IPS-11a (cell line): ENCODE measurements around the gene CORO2A.

ENCODE experiments used
- H3K4me3 ChIP-seq: one replicate; pipeline ENCODE4 v1.5.1; 2013; ENCODE audit warnings: low read depth, low read length, control low read depth

CORO2A gene

DNA sequence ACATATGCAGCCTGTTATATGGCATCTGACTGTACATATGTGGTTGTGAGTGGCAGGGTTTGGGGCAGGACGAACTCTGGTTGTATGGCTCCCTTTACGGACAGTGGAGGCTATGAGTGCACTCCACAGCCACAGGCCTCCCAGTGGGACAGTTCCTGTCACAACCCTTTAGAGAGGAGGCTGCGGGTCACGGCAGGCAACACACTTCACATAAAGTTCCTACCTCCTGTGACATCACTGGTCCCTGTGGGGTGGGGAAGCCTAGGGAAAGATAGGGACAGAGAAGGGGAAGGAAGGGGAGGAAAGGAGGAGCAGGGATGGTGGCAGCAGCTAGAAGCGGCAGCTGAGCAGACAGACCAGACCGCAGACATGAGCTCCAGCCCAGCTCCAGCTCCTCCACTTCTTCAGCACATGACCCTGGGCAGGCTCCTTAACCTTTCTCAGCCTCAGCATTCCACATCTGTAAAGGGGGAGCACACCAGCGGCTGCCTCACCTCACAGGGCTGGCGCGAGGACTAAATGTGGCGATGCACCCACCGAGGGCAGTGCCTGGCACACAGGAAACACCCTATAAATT lies 27.4 kb upstream of the CORO2A start:
- no peak overlapping the region for H3K4me3 ChIP-seq

- H3K4me3 ChIP-seq, result no peak overlapping the region
Measured at GRCh38 chr9:98219364-98219716, 26.9 kb upstream of the CORO2A start.

GRCh38 chr9:98218562-98219363 lies 26.3 kb upstream of the CORO2A start:
- H3K4me3 ChIP-seq, result no peak overlapping the region

DNA sequence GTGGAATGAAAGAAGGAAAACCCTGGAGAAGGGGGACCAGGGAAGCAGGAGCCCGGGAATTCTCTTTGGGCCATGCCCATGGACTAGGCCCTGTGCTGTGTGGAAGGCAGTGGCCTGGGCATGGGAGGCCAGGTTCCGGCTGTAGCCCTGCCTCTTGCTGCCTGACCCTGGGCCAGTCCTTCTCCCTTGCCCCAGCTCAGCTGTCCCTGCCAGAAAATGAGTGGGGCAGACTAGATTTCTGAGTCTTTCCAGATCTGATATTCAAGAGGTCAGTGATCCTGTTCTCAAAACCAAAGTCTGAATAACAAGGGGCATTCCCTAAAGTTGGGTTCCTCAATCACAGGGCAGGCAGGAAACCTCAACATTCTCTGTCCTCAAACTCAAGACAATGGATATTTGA lies 24.8 kb upstream of the CORO2A start:
- H3K4me3 ChIP-seq, result no peak overlapping the region

DNA sequence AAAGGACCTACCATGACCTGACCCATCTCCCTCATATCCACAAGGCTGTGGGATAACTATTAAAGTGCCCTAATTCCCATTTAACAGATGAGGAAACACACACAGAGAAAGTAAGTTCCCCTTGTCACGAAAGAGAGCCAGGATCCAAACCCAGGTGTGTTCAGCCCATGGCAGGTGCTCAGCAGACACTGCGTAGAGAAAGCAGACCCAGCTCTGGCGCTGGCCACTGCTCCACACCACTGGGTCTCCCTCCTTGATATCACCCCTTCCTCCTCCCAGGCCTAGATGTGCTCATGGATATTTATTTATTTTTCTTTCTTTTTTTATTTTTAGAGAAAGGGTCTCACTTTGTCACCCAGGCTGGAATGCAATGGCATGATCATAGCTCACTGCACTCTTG lies 24.0 kb upstream of the CORO2A start:
- no peak overlapping the region for H3K4me3 ChIP-seq

DNA sequence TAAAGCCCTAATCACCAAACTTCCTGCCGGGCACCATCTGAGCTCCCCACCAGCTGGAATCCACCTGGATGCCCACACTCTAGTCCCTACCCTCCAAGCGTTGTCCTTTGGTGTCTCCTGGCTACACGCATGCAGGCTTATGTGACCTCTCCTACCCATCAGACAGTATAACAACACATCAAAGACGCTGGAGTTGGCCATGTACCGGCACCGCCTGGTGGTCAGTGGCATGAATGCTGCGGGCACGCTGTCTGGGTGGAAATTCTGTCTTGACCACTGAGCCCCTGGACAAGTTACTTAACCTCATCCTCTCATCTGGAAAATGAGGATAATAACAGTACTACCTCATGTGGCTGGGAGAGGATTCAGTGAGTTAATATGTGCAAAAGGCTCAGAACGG lies 23.4 kb upstream of the CORO2A start:
- H3K4me3 ChIP-seq, result no peak overlapping the region

GRCh38 chr9:98215271-98215670 lies 22.8 kb upstream of the CORO2A start:
- H3K4me3 ChIP-seq, result no peak overlapping the region

- no peak overlapping the region for H3K4me3 ChIP-seq
Measured at GRCh38 chr9:98214811-98215210, 22.4 kb upstream of the CORO2A start.

GRCh38 chr9:98211260-98211659 lies 18.8 kb upstream of the CORO2A start:
- no peak overlapping the region for H3K4me3 ChIP-seq

DNA sequence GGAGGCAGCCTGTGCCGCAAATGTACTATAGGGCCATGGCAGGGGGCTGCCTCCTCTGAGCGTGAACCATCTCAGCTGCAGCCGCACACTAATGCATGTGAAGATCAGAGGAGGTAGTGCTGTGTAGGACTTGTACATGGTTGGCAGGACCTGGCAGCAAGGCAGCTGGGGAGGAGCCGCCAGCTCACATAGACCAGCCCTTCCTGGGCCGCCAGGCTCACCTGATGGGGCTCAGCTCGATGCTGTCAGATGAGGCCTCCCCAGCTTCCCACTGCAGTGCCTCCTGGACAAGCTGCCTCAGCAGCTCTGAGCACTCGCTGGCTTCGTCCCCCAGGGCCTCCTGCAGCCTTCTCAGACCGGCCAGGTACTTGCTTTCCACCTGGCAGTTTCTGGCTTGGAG lies 18.0 kb upstream of the CORO2A start:
- no peak overlapping the region for H3K4me3 ChIP-seq

- no peak overlapping the region for H3K4me3 ChIP-seq
Measured at GRCh38 chr9:98209530-98209929, 17.1 kb upstream of the CORO2A start.

GRCh38 chr9:98208635-98209034 lies 16.2 kb upstream of the CORO2A start:
- H3K4me3 ChIP-seq, result no peak overlapping the region

DNA sequence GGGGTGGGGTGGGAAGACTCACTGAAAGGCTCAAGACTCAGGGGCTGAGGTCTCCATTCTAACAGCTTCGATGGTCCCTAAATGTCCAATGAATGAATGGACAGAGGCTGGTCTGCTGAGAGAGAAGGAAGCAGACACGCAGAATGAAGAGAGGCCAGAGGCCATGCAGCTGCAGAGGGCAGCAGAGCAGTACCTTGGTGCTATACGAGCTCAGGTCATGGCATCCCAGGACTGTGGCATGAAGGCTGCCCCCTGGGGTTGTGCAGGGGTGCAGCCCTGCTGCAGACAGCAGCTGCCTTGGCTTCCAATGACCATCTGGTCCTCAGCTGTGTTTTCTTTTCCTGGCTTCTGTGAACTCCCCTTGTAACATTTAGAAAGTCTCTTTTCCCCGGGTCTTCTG lies 15.2 kb upstream of the CORO2A start:
- no peak overlapping the region for H3K4me3 ChIP-seq

DNA sequence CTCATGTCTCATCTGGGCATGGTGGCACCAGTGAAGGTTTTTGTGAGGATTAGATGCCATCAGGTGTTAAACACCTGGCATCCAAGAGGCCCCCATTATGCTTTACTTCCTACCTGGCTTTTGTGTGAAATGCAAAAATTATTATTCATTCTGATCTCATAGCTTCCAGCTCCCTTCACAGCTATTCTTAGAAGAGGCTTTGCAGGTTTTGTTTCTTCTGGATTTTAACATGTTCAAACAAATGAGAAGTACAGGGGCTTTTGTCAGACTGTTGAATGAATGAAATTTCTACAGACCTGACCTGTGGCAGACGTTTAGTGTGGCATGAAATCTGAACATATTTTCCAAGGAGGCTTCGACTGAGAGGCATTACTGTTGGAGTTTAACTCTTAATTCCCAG lies 14.3 kb upstream of the CORO2A start:
- H3K4me3 ChIP-seq, result no peak overlapping the region

DNA sequence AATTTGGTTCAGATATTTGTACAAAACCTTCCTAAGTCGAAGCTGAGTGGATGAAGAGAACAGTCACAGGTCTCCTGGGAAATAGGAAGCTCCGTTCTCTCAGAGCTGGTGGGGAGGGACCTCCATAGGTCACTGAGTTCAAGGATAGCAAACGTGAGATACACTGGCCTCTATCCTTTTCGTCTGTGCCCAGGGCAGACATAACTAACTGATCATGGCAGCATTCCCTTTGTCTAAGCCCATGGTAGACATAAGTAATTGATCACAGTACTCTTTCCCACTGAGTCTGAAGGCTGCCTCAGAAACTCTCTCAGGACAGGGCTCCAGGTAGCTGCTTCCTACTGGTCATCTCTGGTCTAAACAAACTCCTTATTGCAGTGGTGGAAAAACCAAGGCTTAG lies 12.3 kb upstream of the CORO2A start:
- H3K4me3 ChIP-seq, result no peak overlapping the region

GRCh38 chr9:98203153-98203552 lies 10.7 kb upstream of the CORO2A start:
- H3K4me3 ChIP-seq, result no peak overlapping the region

DNA sequence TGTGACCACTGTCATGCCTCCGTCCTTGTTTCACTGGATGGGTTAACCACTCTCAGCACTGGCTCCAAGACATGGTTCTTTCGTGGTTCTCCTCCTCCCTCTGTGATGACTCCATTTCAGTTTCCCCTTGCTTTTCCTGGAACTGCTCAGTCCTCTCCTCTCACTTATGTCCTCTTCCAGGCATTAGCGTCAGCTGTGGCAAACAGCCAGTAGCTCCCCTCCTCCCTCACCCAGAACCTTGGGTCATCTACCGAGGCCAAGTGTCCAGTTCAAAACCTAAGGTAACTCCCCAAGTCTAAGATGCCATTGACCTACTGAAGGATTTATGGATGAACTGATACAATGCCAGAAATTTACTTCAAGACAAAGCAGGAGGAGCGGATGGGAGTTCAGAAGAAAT lies 9.8 kb upstream of the CORO2A start:
- no peak overlapping the region for H3K4me3 ChIP-seq

DNA sequence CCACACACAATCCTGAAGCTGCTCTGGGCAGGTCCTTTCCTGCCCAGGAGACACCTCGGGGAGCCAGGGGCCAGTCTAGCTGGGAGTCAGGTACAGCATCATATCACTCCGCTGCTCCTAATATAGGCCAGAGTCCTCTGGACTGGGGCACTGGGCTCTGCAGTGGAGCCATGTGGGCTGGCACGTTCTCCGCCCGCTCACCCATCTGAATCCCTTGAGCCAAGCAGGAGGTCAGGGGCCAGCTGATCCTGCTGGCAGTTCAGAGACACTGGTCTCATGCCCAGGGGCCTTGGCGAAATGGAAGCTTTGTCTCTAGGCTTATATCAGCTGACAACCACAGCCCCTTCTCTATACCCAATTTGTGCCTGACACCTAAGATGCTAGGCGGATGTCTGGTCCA lies 9.3 kb upstream of the CORO2A start:
- H3K4me3 ChIP-seq, result no peak overlapping the region

- H3K4me3 ChIP-seq, result no peak overlapping the region
Measured at GRCh38 chr9:98201102-98201501, 8.7 kb upstream of the CORO2A start.

DNA sequence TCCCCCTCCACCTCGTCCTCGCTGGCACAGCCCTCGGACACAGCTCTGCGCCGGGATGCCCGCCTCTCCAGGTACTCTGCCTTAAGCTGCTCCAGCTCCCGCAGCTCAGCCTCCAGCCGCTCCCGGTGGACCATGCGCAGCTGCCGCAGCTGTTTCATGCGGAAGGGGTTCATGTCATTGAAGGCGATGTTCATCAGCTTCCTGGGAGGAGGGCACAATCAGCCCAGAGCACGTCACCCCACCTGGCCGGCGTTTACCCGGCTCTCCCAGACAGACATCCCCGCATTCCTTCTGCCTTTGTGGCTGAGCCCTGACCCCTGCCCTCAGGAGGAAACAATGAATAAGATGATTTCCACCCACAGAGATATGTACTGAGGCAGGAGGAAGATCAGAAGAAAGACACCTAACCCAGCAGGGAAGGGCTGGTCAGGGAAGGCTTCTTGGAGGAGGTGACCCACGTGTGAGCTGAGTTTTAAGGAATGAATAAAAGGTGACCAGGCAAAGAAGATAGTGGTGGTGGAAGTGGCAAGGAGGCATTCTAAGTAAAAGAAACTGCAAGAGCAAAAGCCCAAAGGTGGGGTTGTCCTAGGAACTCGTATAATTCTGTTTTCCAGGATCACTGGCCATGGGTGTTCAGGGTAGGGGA lies 7.1 kb upstream of the CORO2A start:
- no peak overlapping the region for H3K4me3 ChIP-seq

- H3K4me3 ChIP-seq, result no peak overlapping the region
Measured at GRCh38 chr9:98195671-98196070, 3.2 kb upstream of the CORO2A start.

DNA sequence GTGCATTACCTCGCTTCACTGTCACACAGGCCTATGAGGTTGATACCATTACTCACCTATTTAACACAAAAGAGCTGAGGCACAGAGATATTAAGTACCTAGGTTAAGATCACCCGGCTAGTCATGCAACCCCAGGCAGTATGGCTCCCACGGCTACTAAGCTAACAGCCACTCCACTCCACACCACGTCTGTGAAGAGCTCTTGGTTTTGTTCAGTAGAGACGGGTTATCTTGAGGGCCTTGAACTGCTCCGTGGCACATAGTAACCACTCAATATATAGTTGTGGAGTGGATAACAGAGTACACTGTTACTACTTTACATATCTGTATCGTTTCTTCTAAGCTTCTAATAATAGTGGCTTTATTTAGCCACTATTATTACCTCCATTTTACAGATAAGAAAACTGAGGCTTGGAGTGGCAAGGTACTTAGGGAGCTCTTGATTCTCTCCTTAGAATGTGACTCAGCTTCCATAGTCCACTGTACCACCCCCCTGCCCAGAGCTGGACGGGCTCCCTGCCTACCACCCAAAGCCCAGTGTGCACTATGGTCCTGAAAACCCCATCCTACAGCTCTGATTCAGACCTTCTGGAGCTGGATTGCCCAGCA lies 1.0 kb upstream of the CORO2A start:
- H3K4me3 ChIP-seq, result peak overlapping the region; percentile 70
